ENCODE data around the gene TRIML1.

TRIML1 gene

DNA sequence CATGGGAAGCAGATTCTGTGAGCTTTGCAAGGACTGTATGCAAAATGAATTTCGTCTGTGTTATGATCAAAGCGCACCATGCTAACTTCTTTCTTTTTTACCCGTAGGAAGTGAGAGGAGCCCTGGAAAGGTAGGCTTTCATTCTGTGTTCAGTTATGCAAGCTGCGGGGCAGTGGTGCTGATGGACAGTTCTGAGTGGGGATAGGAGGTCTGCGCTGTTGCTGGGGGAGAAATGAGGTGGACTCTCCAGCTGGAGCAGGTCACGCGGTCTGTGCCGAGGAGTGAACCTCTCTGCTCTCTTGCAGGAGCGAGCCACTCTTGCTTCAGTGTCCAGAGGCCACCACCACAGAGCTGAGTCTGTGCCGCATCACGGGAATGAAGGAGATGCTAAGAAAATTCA, 4.5 kb downstream of the TRIML1 start:
- intact Hi-C loops (cut with DNase I; ENCODE audit: low total_unique reads) = no loop called here
- no peak for TF ChIP-seq CTCF (IDR thresholded peaks at IDR 0.05)
- Histone ChIP-seq H3K27ac (no peak overlapping the region), H3K4me1 (no peaks in the 10 kb centered on the region), H3K27me3 (no peaks in the 10 kb centered on the region), H3K36me3 (no peaks in the 10 kb centered on the region), H3K9me3 (no peaks in the 10 kb centered on the region), H3K4me3 (no peak overlapping the region)
- DNase-seq = no peak

GRCh38 chr4:188145601-188146000, 6.4 kb downstream of the TRIML1 start:
- Histone ChIP-seq H3K27me3 (no peaks in the 10 kb centered on the region), H3K9me3 (no peaks in the 10 kb centered on the region), H3K36me3 (no peaks in the 10 kb centered on the region), H3K27ac (no peak overlapping the region), H3K4me1 (no peaks in the 10 kb centered on the region), H3K4me3 (no peak overlapping the region)
- no peak for TF ChIP-seq CTCF (IDR thresholded peaks at IDR 0.05)
- intact Hi-C loops (cut with DNase I; ENCODE audit: low total_unique reads) = no loop called here
- no peak for DNase-seq

DNA sequence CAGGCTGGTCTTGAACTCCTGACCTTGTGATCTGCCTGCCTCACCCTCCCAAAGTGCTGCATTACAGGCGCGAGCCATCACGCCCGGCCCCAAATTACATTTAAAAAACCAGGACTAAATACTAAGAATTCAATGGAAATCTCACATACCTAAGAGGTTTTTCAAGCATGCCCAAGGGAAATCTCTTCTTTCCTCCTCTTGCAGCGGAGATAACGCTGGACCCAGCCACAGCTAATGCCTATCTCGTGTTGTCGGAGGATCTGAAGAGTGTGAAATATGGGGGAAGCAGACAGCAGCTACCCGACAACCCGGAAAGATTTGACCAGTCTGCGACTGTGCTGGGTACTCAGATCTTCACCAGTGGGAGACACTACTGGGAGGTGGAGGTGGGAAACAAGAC, 7.4 kb downstream of the TRIML1 start:
- no peak for TF ChIP-seq CTCF (IDR thresholded peaks at IDR 0.05)
- no peaks in the 10 kb centered on the region for H3K4me1 ChIP-seq
- no peak overlapping the region for H3K4me3 ChIP-seq
- no peaks in the 10 kb centered on the region for H3K9me3 ChIP-seq
- no peak overlapping the region for H3K27ac ChIP-seq
- H3K36me3 ChIP-seq = no peaks in the 10 kb centered on the region
- no peaks in the 10 kb centered on the region for H3K27me3 ChIP-seq
- no peak for DNase-seq
- intact Hi-C loops (cut with DNase I; ENCODE audit: low total_unique reads) = no loop called here

DNA sequence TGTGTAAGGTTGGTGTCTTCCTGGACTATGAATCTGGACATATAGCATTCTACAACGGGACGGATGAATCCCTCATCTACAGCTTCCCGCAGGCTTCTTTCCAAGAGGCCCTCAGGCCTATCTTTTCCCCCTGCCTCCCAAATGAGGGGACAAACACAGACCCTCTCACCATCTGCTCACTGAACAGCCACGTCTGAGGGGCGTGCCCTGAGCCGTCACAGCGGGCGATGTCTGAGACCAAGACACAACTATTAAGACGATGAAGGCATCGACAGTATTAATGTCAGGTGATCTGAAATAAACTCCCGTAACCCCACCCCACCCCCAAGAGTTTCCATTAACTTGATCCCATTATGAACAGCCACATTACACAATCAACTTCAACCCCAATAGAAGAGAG, 7.9 kb downstream of the TRIML1 start:
- TF ChIP-seq CTCF (IDR thresholded peaks at IDR 0.05) = no peak
- H3K36me3 ChIP-seq = no peaks in the 10 kb centered on the region
- intact Hi-C loops (cut with DNase I; ENCODE audit: low total_unique reads) = no loop called here
- no peak overlapping the region for H3K27ac ChIP-seq
- no peak for DNase-seq
- no peaks in the 10 kb centered on the region for H3K9me3 ChIP-seq
- H3K4me1 ChIP-seq = no peaks in the 10 kb centered on the region
- H3K27me3 ChIP-seq = no peaks in the 10 kb centered on the region
- no peak overlapping the region for H3K4me3 ChIP-seq

DNA sequence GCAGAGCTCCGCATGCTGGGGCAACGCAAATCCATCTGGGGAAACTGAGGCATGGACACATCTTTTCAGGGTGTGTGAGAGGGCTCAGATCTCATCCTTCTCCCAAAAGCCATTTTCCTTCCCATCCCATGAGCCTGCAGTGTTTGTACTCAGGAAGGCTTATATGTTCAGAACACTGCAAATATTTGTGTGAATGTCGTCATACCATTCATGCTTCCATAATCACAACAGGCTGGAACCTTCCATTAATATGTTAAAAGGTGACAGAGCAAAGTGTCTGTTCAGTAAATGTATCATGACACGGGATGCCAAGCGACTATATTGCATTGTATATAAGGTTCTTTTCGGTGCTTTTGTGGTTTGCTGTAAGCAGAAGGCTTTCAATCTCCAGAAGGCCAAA, 8.5 kb downstream of the TRIML1 start:
- DNase-seq = no peak
- intact Hi-C loops (cut with DNase I; ENCODE audit: low total_unique reads) = no loop called here
- no peaks in the 10 kb centered on the region for H3K27me3 ChIP-seq
- H3K9me3 ChIP-seq = no peaks in the 10 kb centered on the region
- no peak for TF ChIP-seq CTCF (IDR thresholded peaks at IDR 0.05)
- no peaks in the 10 kb centered on the region for H3K36me3 ChIP-seq
- H3K4me3 ChIP-seq = no peak overlapping the region
- H3K4me1 ChIP-seq = no peaks in the 10 kb centered on the region
- H3K27ac ChIP-seq = no peak overlapping the region

- intact Hi-C loops (cut with DNase I; ENCODE audit: low total_unique reads) = no loop called here
- H3K4me1 ChIP-seq = no peaks in the 10 kb centered on the region
- H3K27ac ChIP-seq = no peak overlapping the region
- peaks cover 0 to 8% (median 6%) of the 10 kb centered on the region in 3 donors for H3K9me3 ChIP-seq
- no peaks in the 10 kb centered on the region for H3K36me3 ChIP-seq
- H3K27me3 ChIP-seq = no peaks in the 10 kb centered on the region
- no peak for DNase-seq
- H3K4me3 ChIP-seq = no peak overlapping the region
- no peak for TF ChIP-seq CTCF (IDR thresholded peaks at IDR 0.05)
Observed at GRCh38 chr4:188154668-188155405, 15.6 kb downstream of the TRIML1 start.

All from tibial artery (tissue), 4 donors.